SK-N-MC (cell line): ENCODE results near the gene CPT1C.
A peak's percentile ranks its signal among the peaks of the same experiment; 100 is the strongest.

Source experiments
- DNase-seq: peaks from one replicate; pipeline ENCODE4 v3.0.0-alpha.2; 2011; ENCODE audit warnings: low read depth, low spot score
- H3K27ac ChIP-seq: fragments of 200-600 bp; sonication (generic); 2 replicates; pipeline ENCODE4 v1.5.1; 2016; ENCODE audit warnings: mixed run types
- H3K36me3 ChIP-seq: fragments of 200-600 bp; sonication (generic); 2 replicates; pipeline ENCODE4 v1.6.1; 2017; ENCODE audit warnings: antibody characterized with exemption, low read length, mixed read lengths; ENCODE audit not compliant: insufficient read depth
- H3K4me3 ChIP-seq: fragments of 200-600 bp; sonication (generic); 2 replicates; pipeline ENCODE4 v1.5.1; 2016
- H3K9ac ChIP-seq: fragments of 200-600 bp; sonication (generic); 2 replicates; pipeline ENCODE4 v1.8.0; 2017; ENCODE audit warnings: mixed run types, mixed read lengths; ENCODE audit not compliant: insufficient read length
- H3K9me3 ChIP-seq: fragments of 200-600 bp; sonication (generic); 2 replicates; pipeline ENCODE4 v1.6.1; 2017; ENCODE audit warnings: low read depth, mild to moderate bottlenecking, antibody characterized with exemption, low read length, moderate library complexity, mixed read lengths
- EZH2 ChIP-seq: fragments of 200-600 bp; sonication (generic); IDR thresholded peaks from one replicate; pipeline ENCODE4 v1.6.1; 2017; ENCODE audit warnings: antibody characterized with exemption
- FOXP2 ChIP-seq: optimal IDR thresholded peaks from 2 replicates; pipeline ENCODE3; 2011; ENCODE audit warnings: mild to moderate bottlenecking, moderate library complexity; ENCODE audit not compliant: insufficient read depth; ENCODE audit errors: extremely low read length, control extremely low read depth
- POLR2AphosphoS5 ChIP-seq: IDR thresholded peaks from 2 replicates; pipeline ENCODE4 v1.6.1; 2012; ENCODE audit warnings: mild to moderate bottlenecking, low read depth, low read length, borderline replicate concordance

Gene CPT1C

GRCh38 chr19:49683814-49684250, 7.1 kb upstream of the CPT1C start:
- no peaks in the 10 kb centered on the region for H3K9me3 ChIP-seq
- no peak overlapping the region for H3K9ac ChIP-seq
- no peak overlapping the region for H3K27ac ChIP-seq
- no peak overlapping the region for H3K4me3 ChIP-seq
- no peak for DNase-seq
- TF ChIP-seq EZH2 (no peak), POLR2AphosphoS5 (no peak), FOXP2 (no peak)
- peaks cover 68% of the 10 kb centered on the region for H3K36me3 ChIP-seq

GRCh38 chr19:49684251-49684982, 6.5 kb upstream of the CPT1C start:
- no peak for DNase-seq
- TF ChIP-seq FOXP2 = no peak
- TF ChIP-seq POLR2AphosphoS5 = no peak
- TF ChIP-seq EZH2 = no peak
- no peak overlapping the region for H3K9ac ChIP-seq
- H3K36me3 ChIP-seq = peaks cover 68% of the 10 kb centered on the region
- no peak overlapping the region for H3K4me3 ChIP-seq
- no peaks in the 10 kb centered on the region for H3K9me3 ChIP-seq
- no peak overlapping the region for H3K27ac ChIP-seq

GRCh38 chr19:49684983-49685553, 5.8 kb upstream of the CPT1C start:
- Histone ChIP-seq H3K36me3 (peaks cover 64% of the 10 kb centered on the region), H3K27ac (no peak overlapping the region), H3K9ac (no peak overlapping the region), H3K9me3 (no peaks in the 10 kb centered on the region), H3K4me3 (no peak overlapping the region)
- TF ChIP-seq POLR2AphosphoS5 (no peak), EZH2 (no peak), FOXP2 (no peak)
- DNase-seq = no peak

- H3K36me3 ChIP-seq = peaks cover 58% of the 10 kb centered on the region
- no peak for DNase-seq
- TF ChIP-seq FOXP2 = no peak
- TF ChIP-seq EZH2 = no peak
- no peak for TF ChIP-seq POLR2AphosphoS5
- H3K9ac ChIP-seq = no peak overlapping the region
- no peak overlapping the region for H3K27ac ChIP-seq
- H3K9me3 ChIP-seq = no peaks in the 10 kb centered on the region
- no peak overlapping the region for H3K4me3 ChIP-seq
Observed at GRCh38 chr19:49685845-49686332, 5.0 kb upstream of the CPT1C start.

GRCh38 chr19:49686503-49687088, 4.3 kb upstream of the CPT1C start:
- 0 out of 2 replicates have a peak, but pooled peaks have one; percentile 1 for TF ChIP-seq POLR2AphosphoS5
- no peak for TF ChIP-seq EZH2
- Histone ChIP-seq H3K9me3 (no peaks in the 10 kb centered on the region), H3K4me3 (no peak overlapping the region), H3K36me3 (peaks cover 52% of the 10 kb centered on the region), H3K9ac (no peak overlapping the region), H3K27ac (peak overlapping the region; percentile 50; the same call in 1 of the 2 replicates)
- DNase-seq = no peak

GRCh38 chr19:49687150-49687549, 3.8 kb upstream of the CPT1C start:
- H3K4me3 ChIP-seq = no peak overlapping the region
- peak overlapping the region; percentile 50 for H3K27ac ChIP-seq
- peaks cover 47% of the 10 kb centered on the region for H3K36me3 ChIP-seq
- H3K9me3 ChIP-seq = no peaks in the 10 kb centered on the region
- no peak for TF ChIP-seq EZH2
- no peak for TF ChIP-seq POLR2AphosphoS5
- no peak for TF ChIP-seq FOXP2
- DNase-seq = no peak
- H3K9ac ChIP-seq = no peak overlapping the region

GRCh38 chr19:49687566-49688316, 3.2 kb upstream of the CPT1C start:
- H3K36me3 ChIP-seq = peaks cover 41% of the 10 kb centered on the region
- no peak for DNase-seq
- H3K27ac ChIP-seq = no peak overlapping the region

GRCh38 chr19:49688531-49689132, 2.3 kb upstream of the CPT1C start:
- no peak overlapping the region for H3K9ac ChIP-seq
- peak overlapping the region; percentile 2; the same call in 1 of the 2 replicates for H3K27ac ChIP-seq
- TF ChIP-seq POLR2AphosphoS5 (peak; percentile 49), FOXP2 (no peak)
- no peak for DNase-seq
- no peak overlapping the region for H3K4me3 ChIP-seq
- H3K9me3 ChIP-seq = no peaks in the 10 kb centered on the region
- peaks cover 33% of the 10 kb centered on the region for H3K36me3 ChIP-seq

More at GRCh38 chr19:49687566-49688316, 3.2 kb upstream of the CPT1C start:
- no peak overlapping the region for H3K4me3 ChIP-seq
- H3K9me3 ChIP-seq = no peaks in the 10 kb centered on the region
- H3K9ac ChIP-seq = no peak overlapping the region
- TF ChIP-seq POLR2AphosphoS5 (no peak), FOXP2 (no peak), EZH2 (no peak)
